Measurements from ENCODE around the gene DSCAML1.

DNA sequence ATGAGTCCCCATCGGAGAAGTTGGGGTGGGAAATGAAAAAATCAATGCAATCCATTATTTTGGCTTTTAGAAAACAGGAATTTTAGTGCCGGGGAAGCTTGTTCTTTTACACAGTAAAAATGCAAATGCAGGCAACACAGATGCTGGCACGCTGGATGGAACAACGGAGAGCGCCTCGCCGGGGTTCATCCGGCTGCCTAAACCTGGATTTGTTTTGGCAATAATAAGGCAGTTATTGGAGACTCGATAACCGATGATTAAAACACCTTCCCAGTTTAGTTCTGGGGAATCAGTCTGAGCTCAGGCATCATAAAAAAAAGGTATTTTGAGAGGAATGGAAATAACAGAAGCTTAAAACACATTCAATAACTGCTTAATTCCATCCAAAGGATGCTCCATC lies 2.9 kb downstream of the DSCAML1 start:
- TF ChIP-seq TCF4 (CRISPR knock-in tag; IDR thresholded peaks at IDR 0.05; ENCODE audit: borderline replicate concordance) (no peak), SNAI2 (CRISPR knock-in tag; IDR thresholded peaks at IDR 0.05) (no peak), ZFP3 (CRISPR knock-in tag; IDR thresholded peaks at IDR 0.05) (no peak), ARNTL (CRISPR knock-in tag; IDR thresholded peaks at IDR 0.05; ENCODE audit: borderline replicate concordance, low read depth) (no peak), ZFP30 (CRISPR knock-in tag; IDR thresholded peaks at IDR 0.05) (no peak), CSDC2 (CRISPR knock-in tag; IDR thresholded peaks at IDR 0.05) (no peak), PPARA (CRISPR knock-in tag; IDR thresholded peaks at IDR 0.05; ENCODE audit: borderline replicate concordance) (no peak), RARB (CRISPR knock-in tag; IDR thresholded peaks at IDR 0.05) (no peak)
- TF ChIP-seq, protein P1, sequence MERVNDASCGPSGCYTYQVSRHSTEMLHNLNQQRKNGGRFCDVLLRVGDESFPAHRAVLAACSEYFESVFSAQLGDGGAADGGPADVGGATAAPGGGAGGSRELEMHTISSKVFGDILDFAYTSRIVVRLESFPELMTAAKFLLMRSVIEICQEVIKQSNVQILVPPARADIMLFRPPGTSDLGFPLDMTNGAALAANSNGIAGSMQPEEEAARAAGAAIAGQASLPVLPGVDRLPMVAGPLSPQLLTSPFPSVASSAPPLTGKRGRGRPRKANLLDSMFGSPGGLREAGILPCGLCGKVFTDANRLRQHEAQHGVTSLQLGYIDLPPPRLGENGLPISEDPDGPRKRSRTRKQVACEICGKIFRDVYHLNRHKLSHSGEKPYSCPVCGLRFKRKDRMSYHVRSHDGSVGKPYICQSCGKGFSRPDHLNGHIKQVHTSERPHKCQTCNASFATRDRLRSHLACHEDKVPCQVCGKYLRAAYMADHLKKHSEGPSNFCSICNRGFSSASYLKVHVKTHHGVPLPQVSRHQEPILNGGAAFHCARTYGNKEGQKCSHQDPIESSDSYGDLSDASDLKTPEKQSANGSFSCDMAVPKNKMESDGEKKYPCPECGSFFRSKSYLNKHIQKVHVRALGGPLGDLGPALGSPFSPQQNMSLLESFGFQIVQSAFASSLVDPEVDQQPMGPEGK (CRISPR knock-in tag; IDR thresholded peaks at IDR 0.05; ENCODE audit: borderline replicate concordance), result no peak

Data from SK-N-SH treated with all-trans-retinoic acid at 6 μM for 48 hours (cell line).